Measurements from ENCODE around the gene FBXL19. TPM values are rescaled to one million over a fixed set of nuclear protein-coding genes. Genes with fewer than 3 reads are reported as not detected.

The FBXL19 gene
- total and polyA plus RNA-seq, 2 of the 13 experiments (the other 11 are each of a cell fraction or from before 2014, with no cell fraction given), result 6.0 to 13.7 TPM

GRCh38 chr16:30874821-30875717 lies 48.3 kb upstream of the FBXL19 start (continued):
- TF ChIP-seq ZNF589 (CRISPR knock-in tag; conservative IDR thresholded peaks at IDR 0.05), result peak; percentile 98
- TF ChIP-seq RFX3 (CRISPR knock-in tag; IDR thresholded peaks at IDR 0.05), result 0 out of 2 replicates have a peak, but pooled peaks have one; percentile 19
- peak; percentile 97 for TF ChIP-seq ZNF33B (CRISPR knock-in tag; IDR thresholded peaks at IDR 0.05)
- peak; percentile 78; the same call in 1 of the 2 replicates for TF ChIP-seq NCOA2 (CRISPR knock-in tag; IDR thresholded peaks at IDR 0.05)
- no peak; the same call in 1 of the 2 replicates for TF ChIP-seq KLF9 (CRISPR knock-in tag; IDR thresholded peaks at IDR 0.05; ENCODE audit: low read depth)
- TF ChIP-seq ZNF687 (CRISPR knock-in tag; IDR thresholded peaks at IDR 0.05), result peak; percentile 96
- TF ChIP-seq XBP1 (CRISPR knock-in tag; IDR thresholded peaks at IDR 0.05), result peak; percentile 58
- peak; percentile 89 for TF ChIP-seq POGZ (CRISPR knock-in tag; IDR thresholded peaks at IDR 0.05)
- no peak for TF ChIP-seq SRF (IDR thresholded peaks at IDR 0.05; ENCODE audit: low read depth, low read length)
- no peak for TF ChIP-seq NCOR1 (IDR thresholded peaks at IDR 0.05; ENCODE audit: borderline replicate concordance, low read length)
- TF ChIP-seq YEATS4 (CRISPR knock-in tag; IDR thresholded peaks at IDR 0.05; ENCODE audit: borderline replicate concordance), result peak; percentile 99
- peak; percentile 28; the same call in 1 of the 2 replicates for TF ChIP-seq ZNF460 (CRISPR knock-in tag; IDR thresholded peaks at IDR 0.05; ENCODE audit: borderline replicate concordance)
- TF ChIP-seq ZNF609 (CRISPR knock-in tag; IDR thresholded peaks at IDR 0.05; ENCODE audit: borderline replicate concordance), result peak; percentile 80; the same call in 1 of the 2 replicates
- no peak for TF ChIP-seq NFIC (IDR thresholded peaks at IDR 0.05; ENCODE audit: low read length)
- no peak for TF ChIP-seq ZNF282 (IDR thresholded peaks at IDR 0.05; ENCODE audit: partially characterized antibody)
- no peak for TF ChIP-seq SIX1 (CRISPR knock-in tag; IDR thresholded peaks at IDR 0.05; ENCODE audit: borderline replicate concordance)
- TF ChIP-seq NFRKB (IDR thresholded peaks at IDR 0.05), result no peak
- peak; percentile 87; the same call in 1 of the 2 replicates for TF ChIP-seq ZNF547 (CRISPR knock-in tag; IDR thresholded peaks at IDR 0.05)
- TF ChIP-seq HINFP (CRISPR knock-in tag; IDR thresholded peaks at IDR 0.05; ENCODE audit: low read depth), result peak; percentile 93

Data from HepG2 (cell line).